Measurements from ENCODE around the gene RPL38.

The RPL38 gene
- 310 reads per million, percentile 96 among the genes with 10 or more reads in this experiment for total RNA-seq

GRCh38 chr17:74203439-74204240 lies at the start of gene RPL38:
RPL38 (plus strand) TSS chr17:74203678; CDS start chr17:74203956, 278 bp downstream.
- DNase-seq: peak; percentile 98

GRCh38 chr17:74153821-74154430 lies 49.6 kb upstream of the RPL38 start:
- DNase-seq: no peak

- no peak for DNase-seq
Observed at GRCh38 chr17:74156878-74157277, 46.6 kb upstream of the RPL38 start.

GRCh38 chr17:74157366-74157765 lies 46.1 kb upstream of the RPL38 start:
- no peak for DNase-seq

GRCh38 chr17:74158761-74159160 lies 44.7 kb upstream of the RPL38 start:
- no peak for DNase-seq

- no peak for DNase-seq
Observed at GRCh38 chr17:74159226-74159840, 44.1 kb upstream of the RPL38 start.

- DNase-seq: no peak
Observed at GRCh38 chr17:74160656-74161502, 42.6 kb upstream of the RPL38 start.

- DNase-seq: no peak
Observed at GRCh38 chr17:74161503-74161875, 42.0 kb upstream of the RPL38 start.

- DNase-seq: no peak
Observed at GRCh38 chr17:74163271-74163821, 40.1 kb upstream of the RPL38 start.

- DNase-seq: no peak
Observed at GRCh38 chr17:74163836-74164235, 39.6 kb upstream of the RPL38 start.

- no peak for DNase-seq
Observed at GRCh38 chr17:74164446-74165045, 38.9 kb upstream of the RPL38 start.

- DNase-seq: no peak
Observed at GRCh38 chr17:74165797-74166365, 37.6 kb upstream of the RPL38 start.

- no peak for DNase-seq
Observed at GRCh38 chr17:74170924-74171323, 32.6 kb upstream of the RPL38 start.

- no peak for DNase-seq
Observed at GRCh38 chr17:74172700-74173099, 30.8 kb upstream of the RPL38 start.

- DNase-seq: peak; percentile 7
Observed at GRCh38 chr17:74176546-74177001, 26.9 kb upstream of the RPL38 start.

- DNase-seq: no peak
Observed at GRCh38 chr17:74177018-74177450, 26.4 kb upstream of the RPL38 start.

- no peak for DNase-seq
Observed at GRCh38 chr17:74179576-74179975, 23.9 kb upstream of the RPL38 start.

- no peak for DNase-seq
Observed at GRCh38 chr17:74180336-74180735, 23.1 kb upstream of the RPL38 start.

GRCh38 chr17:74181341-74181740 lies 22.1 kb upstream of the RPL38 start:
- DNase-seq: no peak

GRCh38 chr17:74182041-74182723 lies 21.3 kb upstream of the RPL38 start:
- no peak for DNase-seq

GRCh38 chr17:74183411-74183810 lies 20.1 kb upstream of the RPL38 start:
- no peak for DNase-seq
